Mesothelial cell of epicardium (in vitro differentiated cells): Measurements from ENCODE around the gene LRRC61. TPM values are rescaled to one million over a fixed set of nuclear protein-coding genes. Genes with fewer than 3 reads are reported as not detected.
A peak's percentile ranks its signal among the peaks of the same experiment; 100 is the strongest.
"Not testable (repeated sequence)": the region's sequence is repeated elsewhere in the genome, so short reads cannot be mapped to it uniquely, and the experiment has no call there.

Experiments used
- DNase-seq, 2 experiments: peaks; one replicate each; pipeline ENCODE4 v3.0.0; 2021; ENCODE audit warnings: low spot score in 2 of 2; ENCODE audit not compliant: unreplicated experiment in 2 of 2
- H3K27ac Mint-ChIP-seq: 2 replicates; pipeline ENCODE4 v1.8.0; 2021; ENCODE audit warnings: mixed read lengths
- H3K27me3 Mint-ChIP-seq: 2 replicates; pipeline ENCODE4 v1.8.0; 2021; ENCODE audit warnings: low read depth, mixed read lengths
- H3K36me3 Mint-ChIP-seq: 2 replicates; pipeline ENCODE4 v1.8.0; 2021; ENCODE audit warnings: mixed read lengths
- H3K4me1 Mint-ChIP-seq: 2 replicates; pipeline ENCODE4 v1.8.0; 2021; ENCODE audit warnings: mixed read lengths
- H3K4me3 Mint-ChIP-seq: 2 replicates; pipeline ENCODE4 v1.8.0; 2021; ENCODE audit warnings: mild to moderate bottlenecking, moderate library complexity, mixed read lengths
- H3K9me3 Mint-ChIP-seq: 2 replicates; pipeline ENCODE4 v1.8.0; 2021; ENCODE audit warnings: mixed read lengths
- CTCF ChIP-seq: fragments of 200-600 bp; sonication (generic); IDR thresholded peaks from one replicate; pipeline ENCODE4 v1.5.0; 2021; ENCODE audit warnings: antibody characterized with exemption; ENCODE audit not compliant: unreplicated experiment
- total RNA-seq: library from RNA; stranded (reverse); gene quantifications from 3 replicates; pipeline ENCODE4 v1.2.1, GENCODE V29; 2021

Gene LRRC61
- total RNA-seq, 1 donor from 2014 or later: 4.0 TPM

- peak overlapping the region; percentile 95 for H3K27ac Mint-ChIP-seq
- peaks cover 69% of the 10 kb centered on the region for H3K4me1 Mint-ChIP-seq
- peak overlapping the region; percentile 26 for H3K4me3 Mint-ChIP-seq
- TF ChIP-seq CTCF: no peak
- no peaks in the 10 kb centered on the region for H3K27me3 Mint-ChIP-seq
- no peak for DNase-seq
- no peaks in the 10 kb centered on the region for H3K9me3 Mint-ChIP-seq
- H3K36me3 Mint-ChIP-seq: peaks cover 4% of the 10 kb centered on the region
Measured at GRCh38 chr7:150384406-150385301, 61.5 kb downstream of the LRRC61 start.

GRCh38 chr7:150385302-150385723, 62.2 kb downstream of the LRRC61 start:
- H3K4me1 Mint-ChIP-seq: peaks cover 62% of the 10 kb centered on the region
- H3K9me3 Mint-ChIP-seq: no peaks in the 10 kb centered on the region
- peak overlapping the region; percentile 50 for H3K27ac Mint-ChIP-seq
- no peak for TF ChIP-seq CTCF
- H3K4me3 Mint-ChIP-seq: no peak overlapping the region
- DNase-seq: no peak
- H3K27me3 Mint-ChIP-seq: no peaks in the 10 kb centered on the region
- H3K36me3 Mint-ChIP-seq: peaks cover 5% of the 10 kb centered on the region

- not testable (repeated sequence) for DNase-seq, H3K27me3 Mint-ChIP-seq, H3K9me3 Mint-ChIP-seq, H3K4me3 Mint-ChIP-seq
- peak overlapping the region; percentile 50 for H3K27ac Mint-ChIP-seq
- peaks cover 57% of the 10 kb centered on the region for H3K4me1 Mint-ChIP-seq
- peaks cover 11% of the 10 kb centered on the region for H3K36me3 Mint-ChIP-seq
Measured at GRCh38 chr7:150385884-150386283, 62.7 kb downstream of the LRRC61 start.

Other genes starting within 250 kb of the LRRC61 start
- gene ACTR3C, start 190 bp downstream of the LRRC61 start, total RNA-seq: 0.40 to 0.84 TPM (median 0.47 TPM) in 3 replicates
- 24.9 to 26.4 TPM (median 26.2 TPM) in 3 replicates for gene RARRES2, start 18.3 kb downstream of the LRRC61 start, total RNA-seq
- gene REPIN1, start 45.5 kb downstream of the LRRC61 start, total RNA-seq: 147 to 149 TPM (median 148 TPM) in 3 replicates
- gene ZNF775, start 56.0 kb downstream of the LRRC61 start, total RNA-seq: 13.3 to 14.9 TPM (median 14.8 TPM) in 3 replicates
- gene GIMAP8, start 127.3 kb downstream of the LRRC61 start, total RNA-seq: not detected in 3 replicates
- gene GIMAP7, start 191.5 kb downstream of the LRRC61 start, total RNA-seq: not detected in 3 replicates
- not detected in 3 replicates for gene GIMAP4, start 244.0 kb downstream of the LRRC61 start, total RNA-seq